Heart left ventricle (tissue), 13 donors: Measurements from ENCODE around the gene DEFB131A.
"Not testable (repeated sequence)": the region's sequence is repeated elsewhere in the genome, so short reads cannot be mapped to it uniquely, and the experiment has no call there.

Experiments
- POLR2A ChIP-seq, 2 donors: fragments of 450-650 bp; IDR thresholded peaks; one replicate each; pipeline ENCODE4 v1.6.1; 2017; ENCODE audit warnings: antibody characterized with exemption in 2 of 2, mild to moderate bottlenecking in 2 of 2, moderate library complexity in 2 of 2
- TF ChIP-seq, protein P1 (sequence below), 12 donors: fragments of 200-600 bp; sonication (generic) in 4 of 12; IDR thresholded peaks; one replicate each; pipeline versions ENCODE4 v1.5.0 to v1.8.0; 2018 to 2022; ENCODE audit warnings: antibody characterized with exemption in 12 of 12, mild to moderate bottlenecking in 5 of 12
- donor health status: ischemic (EF 13 %, LVEDD 7.1; RV severe dilation, severe dysfunction).
- donor health status: DM: no; HTN: yes; CAD: no.
- donor health status: DM: no; HTN: no; CAD: no.
- donor health status: ischemic (EF 25% LVEDD 6.9; RV normal size, moderate dysfunction).
- donor health status: ischemic (EF 25% LVEDD 5.7; RV mildly dilated, moderate dysfunction).
- donor health status: ischemic (EF 35%, LVEDD 5.7; RV mildly dilated, moderate dysfunction).
- donor health status: nonischemic (EF 11% LVEDD 7.7; RV severe dilation, severe dysfunction).
- donor health status: DM: yes; HTN: yes; CAD: no.
- donor health status: PGD.
- donor health status: ischemic (EF 29% LVEDD 5.4; RV normal size, mild dysfunction).
- donor health status: nonischemic (EF 23%, LVEDD 6.1; RV moderate dilation, normal function).

DNA sequence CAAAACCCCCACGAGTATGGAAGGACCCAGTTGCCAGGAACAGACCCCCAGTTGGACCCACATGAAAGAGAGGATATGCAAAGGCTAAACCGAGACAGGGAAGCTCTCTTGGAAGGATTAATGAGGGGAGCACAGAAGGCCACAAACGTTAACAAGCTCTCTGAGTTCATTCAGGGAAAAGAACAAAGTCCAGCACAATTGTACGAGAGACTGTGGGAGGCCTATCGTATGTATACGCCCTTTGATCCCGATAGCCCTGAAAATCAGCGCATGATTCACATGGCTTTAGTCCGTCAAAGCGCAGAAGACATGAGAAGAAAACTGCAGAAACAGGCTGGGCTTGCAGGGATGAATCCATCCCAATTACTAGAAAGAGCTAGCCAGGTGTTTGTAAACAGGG, 8.0 kb downstream of the DEFB131A start:
- TF ChIP-seq, protein P1, sequence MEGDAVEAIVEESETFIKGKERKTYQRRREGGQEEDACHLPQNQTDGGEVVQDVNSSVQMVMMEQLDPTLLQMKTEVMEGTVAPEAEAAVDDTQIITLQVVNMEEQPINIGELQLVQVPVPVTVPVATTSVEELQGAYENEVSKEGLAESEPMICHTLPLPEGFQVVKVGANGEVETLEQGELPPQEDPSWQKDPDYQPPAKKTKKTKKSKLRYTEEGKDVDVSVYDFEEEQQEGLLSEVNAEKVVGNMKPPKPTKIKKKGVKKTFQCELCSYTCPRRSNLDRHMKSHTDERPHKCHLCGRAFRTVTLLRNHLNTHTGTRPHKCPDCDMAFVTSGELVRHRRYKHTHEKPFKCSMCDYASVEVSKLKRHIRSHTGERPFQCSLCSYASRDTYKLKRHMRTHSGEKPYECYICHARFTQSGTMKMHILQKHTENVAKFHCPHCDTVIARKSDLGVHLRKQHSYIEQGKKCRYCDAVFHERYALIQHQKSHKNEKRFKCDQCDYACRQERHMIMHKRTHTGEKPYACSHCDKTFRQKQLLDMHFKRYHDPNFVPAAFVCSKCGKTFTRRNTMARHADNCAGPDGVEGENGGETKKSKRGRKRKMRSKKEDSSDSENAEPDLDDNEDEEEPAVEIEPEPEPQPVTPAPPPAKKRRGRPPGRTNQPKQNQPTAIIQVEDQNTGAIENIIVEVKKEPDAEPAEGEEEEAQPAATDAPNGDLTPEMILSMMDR (IDR thresholded peaks at IDR 0.05), result not testable (repeated sequence)
- not testable (repeated sequence) for TF ChIP-seq POLR2A (IDR thresholded peaks at IDR 0.05)
